HG03378 (cell line): ENCODE data around the gene DOCK9.

ENCODE experiments used
- ATAC-seq: cut with Tn5 transposase; IDR thresholded peaks from one replicate; pipeline ENCODE4 v1.9.1; 2021; ENCODE audit warnings: mild to moderate bottlenecking, moderate library complexity; ENCODE audit not compliant: unreplicated experiment

DOCK9 gene

GRCh38 chr13:98978280-98978679 is 416 bp upstream of the DOCK9 start:
- ATAC-seq = no peak

- no peak for ATAC-seq
These were observed 923 bp downstream of the DOCK9 start for GRCh38 chr13:98976941-98977340.

DNA sequence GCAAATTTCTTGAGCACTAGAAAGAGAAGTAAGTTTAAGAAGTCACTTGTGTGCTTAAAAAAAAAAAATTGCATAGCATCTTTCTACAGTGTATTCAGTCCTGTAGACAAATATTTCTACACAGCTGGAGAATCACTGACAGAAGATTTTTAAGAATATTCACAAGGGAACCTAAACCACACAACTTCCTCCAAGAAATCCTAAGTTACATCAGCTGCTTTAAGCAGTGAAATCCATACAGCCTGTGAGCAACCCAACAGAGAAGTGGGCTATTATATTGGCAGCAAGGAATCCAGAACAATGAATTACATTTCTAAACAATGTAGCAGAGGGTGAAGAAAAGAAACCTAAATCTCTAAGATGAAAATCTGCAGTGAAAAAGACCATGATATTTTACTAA is 1.5 kb downstream of the DOCK9 start:
- no peak for ATAC-seq

- ATAC-seq = no peak
These were observed 2.0 kb downstream of the DOCK9 start for GRCh38 chr13:98975822-98976261.

DNA sequence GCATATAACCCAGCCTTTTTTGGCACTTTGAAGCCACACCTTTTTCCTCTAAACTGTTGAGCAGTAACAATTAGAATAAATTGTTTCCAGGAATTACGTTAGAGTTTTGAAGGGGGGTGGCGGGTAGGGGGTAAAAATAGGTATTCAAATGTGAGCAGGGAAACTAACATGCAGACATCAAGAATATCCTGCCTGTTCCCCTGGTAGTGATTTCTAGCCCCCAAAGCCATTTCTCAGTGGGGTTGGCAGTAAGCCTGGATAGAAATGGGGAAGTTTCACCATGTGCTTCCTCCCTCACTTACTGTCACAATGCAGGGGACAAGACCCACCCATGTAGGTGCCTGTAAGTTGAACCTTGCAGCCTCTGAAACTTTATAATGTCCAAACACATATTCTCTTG is 3.8 kb downstream of the DOCK9 start:
- ATAC-seq = no peak

DNA sequence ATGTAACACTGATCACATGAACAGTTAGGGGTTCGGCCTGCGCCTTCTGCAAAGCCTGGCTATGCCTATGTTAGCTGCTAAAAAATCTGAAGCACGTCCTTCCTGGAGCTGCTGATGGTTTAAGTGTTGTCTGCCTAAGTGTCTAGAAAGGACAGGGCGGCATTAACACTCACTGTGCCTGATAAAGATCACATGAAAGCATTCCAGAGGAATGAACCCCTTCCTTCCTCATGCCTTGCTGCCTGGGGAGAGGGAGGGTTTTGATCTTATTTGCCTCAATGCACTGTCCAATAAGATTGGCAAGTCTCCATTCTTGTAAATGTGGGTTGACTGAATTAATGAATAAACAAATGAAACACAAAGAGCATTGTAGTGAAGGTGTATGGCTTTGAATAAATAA is 5.2 kb downstream of the DOCK9 start:
- ATAC-seq = no peak

DNA sequence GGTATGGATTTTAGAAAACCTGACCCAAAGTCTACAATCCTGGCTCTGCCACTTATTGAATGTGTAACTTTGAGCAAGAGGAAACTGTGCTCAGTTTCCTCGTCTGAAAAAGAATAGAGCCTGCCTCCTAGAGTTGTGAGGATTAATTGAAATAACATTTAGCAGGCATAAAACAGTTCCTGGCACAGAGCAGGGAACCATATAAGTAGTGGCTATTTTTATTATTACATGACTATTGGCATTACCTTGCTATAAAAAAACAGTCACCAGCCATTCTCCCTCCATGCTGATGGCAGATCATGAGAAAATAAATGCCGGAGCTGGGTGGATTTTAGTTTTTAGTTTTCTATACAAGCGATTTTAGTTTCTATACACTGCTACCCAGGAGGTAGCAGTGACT is 5.8 kb downstream of the DOCK9 start:
- ATAC-seq = no peak

GRCh38 chr13:98970330-98970729 is 7.5 kb downstream of the DOCK9 start:
- ATAC-seq = no peak

DNA sequence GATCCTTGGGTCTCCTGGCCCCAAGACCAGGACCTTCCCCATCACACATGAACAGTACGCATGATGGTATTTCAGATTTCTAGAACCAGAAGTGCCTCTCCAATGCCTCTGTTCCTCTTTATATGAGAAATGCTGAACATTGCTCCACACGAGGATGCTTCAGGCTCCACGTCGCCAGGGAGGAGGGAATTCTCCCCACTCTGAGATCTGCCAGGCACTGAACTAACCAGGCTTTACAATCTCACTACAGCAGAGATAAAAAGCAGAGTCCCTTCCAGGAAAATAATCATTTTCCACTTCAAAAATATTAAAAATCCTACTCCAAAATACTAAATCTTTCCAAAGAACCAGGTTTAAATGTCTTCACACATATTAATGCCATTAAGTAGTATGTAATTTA is 10.4 kb downstream of the DOCK9 start:
- ATAC-seq = no peak

DNA sequence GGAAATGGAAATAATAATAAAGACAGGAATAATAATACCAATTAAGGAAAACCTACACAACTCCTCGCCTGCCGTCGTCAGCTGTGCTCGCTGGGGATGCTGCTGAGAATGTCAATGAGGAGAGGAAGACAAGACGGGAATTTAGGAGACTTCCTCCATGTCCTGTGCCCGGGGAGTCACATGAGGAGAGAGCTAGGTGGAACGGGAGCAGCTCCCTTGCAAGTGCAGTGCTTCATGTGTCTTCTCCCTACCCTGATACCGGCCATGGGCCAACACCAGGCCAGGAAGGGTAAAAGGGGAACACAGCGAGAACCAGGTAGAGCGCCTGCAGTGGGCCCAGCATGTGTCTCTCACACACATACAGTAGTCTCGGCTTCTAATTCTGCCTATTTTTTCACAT is 11.8 kb downstream of the DOCK9 start:
- ATAC-seq = no peak

DNA sequence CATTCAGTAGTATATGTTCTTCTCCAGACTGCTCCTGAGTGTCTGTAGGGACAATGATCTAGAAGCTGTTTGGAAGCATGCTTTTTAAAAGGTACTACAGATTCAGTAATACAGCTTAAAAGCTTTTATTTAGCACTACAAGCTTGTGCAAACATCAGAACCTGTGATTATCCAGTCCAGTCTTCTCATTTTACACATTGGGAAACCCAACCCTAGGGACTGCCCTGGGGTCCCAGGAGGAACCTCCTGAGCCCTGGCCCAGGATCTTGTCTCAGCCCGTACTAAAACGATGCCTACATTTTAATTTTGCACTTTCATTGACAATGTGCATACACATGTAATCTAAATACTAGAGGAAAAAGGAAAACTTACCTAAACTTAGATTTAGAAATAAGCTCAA is 12.5 kb downstream of the DOCK9 start:
- ATAC-seq = no peak

GRCh38 chr13:98963917-98964316 is 13.9 kb downstream of the DOCK9 start:
- ATAC-seq = no peak

GRCh38 chr13:98962901-98963590 is 14.8 kb downstream of the DOCK9 start:
- no peak for ATAC-seq

GRCh38 chr13:98961503-98962105 is 16.3 kb downstream of the DOCK9 start:
- no peak for ATAC-seq

GRCh38 chr13:98960606-98961502 is 17.0 kb downstream of the DOCK9 start:
- no peak for ATAC-seq

- ATAC-seq = no peak
These were observed 17.9 kb downstream of the DOCK9 start for GRCh38 chr13:98959786-98960605.

- no peak for ATAC-seq
These were observed 18.6 kb downstream of the DOCK9 start for GRCh38 chr13:98959291-98959690.

GRCh38 chr13:98958443-98958794 is 19.4 kb downstream of the DOCK9 start:
- ATAC-seq = no peak

DNA sequence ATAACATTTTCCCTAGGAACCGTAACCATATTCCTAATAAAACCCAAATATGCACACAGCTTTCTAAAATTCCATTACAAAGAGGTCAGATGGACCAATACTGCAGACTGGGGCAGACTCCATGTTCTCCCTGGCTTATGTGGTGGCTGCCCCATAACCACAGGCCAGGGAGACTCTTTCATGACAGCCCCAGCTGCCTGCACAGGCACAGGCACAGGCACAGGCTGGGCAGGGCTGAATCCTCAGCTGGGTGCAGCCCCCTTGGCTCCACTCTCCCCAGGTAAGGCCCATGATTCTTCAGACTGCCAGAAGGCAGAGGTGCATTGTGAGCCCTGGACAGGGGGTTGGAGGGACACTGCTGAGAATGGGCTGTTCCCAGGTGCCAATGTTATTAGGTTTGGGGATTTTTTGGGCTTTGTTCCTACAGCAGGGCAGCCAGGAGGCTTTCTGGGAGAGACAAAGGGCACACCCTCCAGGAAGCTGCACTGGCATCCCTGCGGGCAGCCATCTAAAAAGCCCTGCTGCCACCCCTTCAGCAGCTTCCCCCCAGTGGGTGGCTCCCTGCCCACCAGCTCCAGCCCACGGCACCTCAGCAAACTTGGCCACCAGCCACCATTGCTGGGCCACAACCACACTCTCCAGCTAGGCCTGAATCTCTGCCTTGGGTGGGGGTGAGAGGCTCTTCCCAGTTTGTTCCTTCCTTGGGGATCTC is 20.0 kb downstream of the DOCK9 start:
- ATAC-seq = no peak

DNA sequence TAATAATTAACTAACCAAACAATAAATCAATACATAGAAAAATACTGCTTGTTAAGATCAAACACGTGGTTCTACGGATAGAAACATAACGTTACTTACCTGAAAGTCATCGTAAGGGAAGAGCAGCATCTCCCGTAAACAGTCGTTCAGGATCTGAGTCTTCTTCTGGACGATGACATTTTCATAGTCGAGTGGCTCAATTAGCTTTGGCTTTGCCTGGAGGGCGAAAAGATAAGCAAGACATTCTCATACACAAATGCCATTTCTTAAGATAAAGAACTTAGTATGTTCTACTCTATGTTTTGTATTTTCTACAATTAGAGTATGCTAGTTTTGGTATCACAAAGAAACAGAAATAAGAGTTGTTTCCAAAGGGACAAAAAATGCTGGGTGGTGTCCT is 22.5 kb downstream of the DOCK9 start:
- ATAC-seq = no peak
